ENCODE measurements around the gene TRAF1.

- TF ChIP-seq CTCF (IDR thresholded peaks at IDR 0.05; ENCODE audit: poor library complexity, severe bottlenecking) = no peak
- TF ChIP-seq POLR2AphosphoS5 (IDR thresholded peaks at IDR 0.05) = no peak
These were observed 58.3 kb downstream of the TRAF1 start for GRCh38 chr9:120868339-120868675.

Data from neural cell (in vitro differentiated cells).